Central memory CD8-positive, alpha-beta T cell (primary cell): ENCODE results near the gene CPT1C.
A peak's percentile ranks its signal among the peaks of the same experiment; 100 is the strongest.

Experiments used
- ATAC-seq: fragments of 150-1000 bp; cut with Tn5 transposase; replicated peaks from 2 replicates; pipeline ENCODE4 v1.10.0; 2022; ENCODE audit warnings: mild to moderate bottlenecking, moderate FRiP score, moderate number of reproducible peaks; ENCODE audit not compliant: poor library complexity, severe bottlenecking; ENCODE audit errors: extremely low read depth
- DNase-seq, 2 donors: peaks; one replicate each; pipeline ENCODE4 v3.0.0; 2021; ENCODE audit warnings: low spot score in 2 of 2
- H3K27ac Mint-ChIP-seq: one replicate; pipeline ENCODE4 v1.8.0; 2022; ENCODE audit warnings: low read depth, mild to moderate bottlenecking, moderate library complexity, mixed read lengths
- H3K27me3 Mint-ChIP-seq: one replicate; pipeline ENCODE4 v1.8.0; 2022; ENCODE audit warnings: mixed read lengths
- H3K36me3 Mint-ChIP-seq: one replicate; pipeline ENCODE4 v1.8.0; 2022; ENCODE audit warnings: mild to moderate bottlenecking, moderate library complexity, mixed read lengths; ENCODE audit not compliant: insufficient read depth
- H3K4me1 Mint-ChIP-seq: one replicate; pipeline ENCODE4 v1.8.0; 2022; ENCODE audit warnings: mixed read lengths
- H3K4me3 Mint-ChIP-seq: one replicate; pipeline ENCODE4 v1.8.0; 2022; ENCODE audit warnings: mild to moderate bottlenecking, moderate library complexity, mixed read lengths
- H3K9me3 Mint-ChIP-seq: one replicate; pipeline ENCODE4 v1.8.0; 2022; ENCODE audit warnings: mixed read lengths

CPT1C gene

GRCh38 chr19:49665351-49666119 is 25.4 kb upstream of the CPT1C start, which contains the start of the genes BCL2L12 and IRF3:
Gene BCL2L12, plus strand, starts transcription at chr19:49665933. Its CDS starts 760 bp downstream, at chr19:49666693.
Gene IRF3, minus strand, starts transcription at chr19:49665857. Its CDS starts 1,019 bp downstream, at chr19:49664838.
- H3K27ac Mint-ChIP-seq = peak within 1 kb of the TSS; percentile 96
- peaks cover 37% of the 10 kb centered on the region for H3K36me3 Mint-ChIP-seq
- peak within 1 kb of the TSS; percentile 99 for H3K4me3 Mint-ChIP-seq
- DNase-seq (peak; percentile 99), ATAC-seq (peak; percentile 80)
- no peaks in the 10 kb centered on the region for H3K27me3 Mint-ChIP-seq
- peaks cover 39% of the 10 kb centered on the region for H3K4me1 Mint-ChIP-seq
- H3K9me3 Mint-ChIP-seq = no peaks in the 10 kb centered on the region

GRCh38 chr19:49666120-49666444 is 24.8 kb upstream of the CPT1C start:
- Mint-ChIP-seq H3K9me3 (no peaks in the 10 kb centered on the region), H3K27me3 (no peaks in the 10 kb centered on the region), H3K4me1 (peaks cover 39% of the 10 kb centered on the region), H3K27ac (peak overlapping the region; percentile 96), H3K4me3 (peak overlapping the region; percentile 99), H3K36me3 (peaks cover 36% of the 10 kb centered on the region)
- ATAC-seq = peak; percentile 0
- no peak for DNase-seq

GRCh38 chr19:49667473-49667872 is 23.4 kb upstream of the CPT1C start:
- ATAC-seq = no peak
- peaks cover 33% of the 10 kb centered on the region for H3K36me3 Mint-ChIP-seq
- H3K4me1 Mint-ChIP-seq = peaks cover 46% of the 10 kb centered on the region
- no peaks in the 10 kb centered on the region for H3K27me3 Mint-ChIP-seq
- H3K9me3 Mint-ChIP-seq = no peaks in the 10 kb centered on the region
- peak overlapping the region; percentile 99 for H3K4me3 Mint-ChIP-seq
- no peak for DNase-seq
- no peak overlapping the region for H3K27ac Mint-ChIP-seq

- no peak overlapping the region for H3K27ac Mint-ChIP-seq
- no peak for ATAC-seq
- no peaks in the 10 kb centered on the region for H3K9me3 Mint-ChIP-seq
- DNase-seq = no peak
- H3K36me3 Mint-ChIP-seq = peaks cover 23% of the 10 kb centered on the region
- peaks cover 37% of the 10 kb centered on the region for H3K4me1 Mint-ChIP-seq
- no peak overlapping the region for H3K4me3 Mint-ChIP-seq
- no peaks in the 10 kb centered on the region for H3K27me3 Mint-ChIP-seq
These were observed 21.4 kb upstream of the CPT1C start for GRCh38 chr19:49669516-49669915.

DNA sequence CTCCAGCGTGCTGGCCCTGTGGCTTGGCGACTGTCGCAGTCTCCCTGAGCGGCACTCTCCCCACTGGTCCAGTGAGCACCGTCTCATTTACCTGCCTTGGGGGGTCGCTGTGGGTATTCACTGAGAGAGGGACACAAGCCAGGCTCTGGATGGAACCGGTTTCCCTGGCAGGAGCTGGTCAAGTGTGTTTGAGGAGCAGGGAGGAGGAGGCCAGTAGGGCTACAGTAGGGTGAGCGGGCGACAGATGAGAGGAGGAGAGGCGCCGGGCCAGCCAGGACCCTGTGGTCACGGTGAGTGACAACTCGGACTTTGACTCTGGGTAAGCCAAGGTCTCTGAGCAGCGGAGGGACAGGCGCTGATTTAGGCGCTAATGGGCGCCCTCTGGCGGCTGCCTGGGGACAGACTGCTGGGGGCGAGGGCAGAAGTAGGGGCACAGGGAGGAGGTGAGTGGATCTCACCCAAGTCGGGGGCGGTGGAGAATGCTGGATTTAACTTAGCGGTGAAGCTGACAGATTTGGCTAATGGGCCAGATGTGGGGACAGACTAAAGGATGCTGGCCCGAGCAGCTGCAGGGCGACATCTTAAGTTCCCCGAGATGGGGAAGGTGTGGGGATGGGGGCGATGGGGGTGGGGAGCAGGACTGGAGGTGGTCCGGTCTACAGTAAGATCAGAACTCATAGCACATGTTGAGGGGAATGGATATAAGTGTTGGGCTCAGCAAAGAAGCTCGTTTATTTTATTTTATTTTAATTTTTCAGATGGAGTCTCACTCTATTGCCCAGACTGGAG is 18.6 kb upstream of the CPT1C start:
- ATAC-seq (no peak), DNase-seq (peak; percentile 57 to 67)
- Mint-ChIP-seq H3K27me3 (no peaks in the 10 kb centered on the region), H3K36me3 (peaks cover 16% of the 10 kb centered on the region), H3K9me3 (no peaks in the 10 kb centered on the region), H3K4me3 (no peak overlapping the region), H3K27ac (peak overlapping the region; percentile 7), H3K4me1 (peaks cover 24% of the 10 kb centered on the region)

DNA sequence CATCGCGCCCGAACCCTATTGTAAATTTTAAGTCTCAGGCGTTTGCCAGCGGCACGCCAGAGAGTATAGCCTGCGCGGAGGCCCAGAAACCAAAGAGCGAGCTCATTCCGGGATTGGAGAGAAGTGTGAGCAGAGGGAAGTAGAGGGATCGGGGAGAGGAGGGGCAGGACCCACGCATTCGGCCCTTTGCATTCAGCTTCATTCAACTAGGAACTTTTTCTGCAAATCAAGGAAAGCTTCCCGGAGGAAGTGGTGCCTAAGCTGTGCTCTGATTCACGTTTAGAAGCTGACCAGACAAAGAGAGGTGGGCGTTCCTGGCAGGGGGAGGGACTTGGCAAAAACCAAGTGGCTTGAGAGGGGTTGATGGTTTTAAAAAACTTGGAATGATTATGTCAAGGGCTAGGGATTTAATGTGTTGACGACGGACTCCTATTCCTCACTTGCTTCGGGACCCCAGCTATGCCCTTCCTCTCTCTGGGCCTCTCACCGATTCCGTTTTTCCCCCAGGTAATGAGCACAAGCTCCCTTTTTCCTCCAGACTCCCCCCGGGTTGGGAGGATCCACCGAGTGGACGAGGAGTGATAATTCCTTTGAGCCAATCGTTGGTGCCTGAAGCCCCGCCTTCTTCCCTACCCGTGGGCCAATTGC is 14.7 kb upstream of the CPT1C start:
- no peaks in the 10 kb centered on the region for H3K27me3 Mint-ChIP-seq
- ATAC-seq = no peak
- peak overlapping the region; percentile 97 for H3K4me3 Mint-ChIP-seq
- no peaks in the 10 kb centered on the region for H3K9me3 Mint-ChIP-seq
- H3K27ac Mint-ChIP-seq = peak overlapping the region; percentile 99
- no peak for DNase-seq
- peaks cover 48% of the 10 kb centered on the region for H3K4me1 Mint-ChIP-seq
- peaks cover 21% of the 10 kb centered on the region for H3K36me3 Mint-ChIP-seq

- Mint-ChIP-seq H3K27ac (peak overlapping the region; percentile 99), H3K4me3 (peak overlapping the region; percentile 97), H3K36me3 (peaks cover 23% of the 10 kb centered on the region), H3K9me3 (no peaks in the 10 kb centered on the region), H3K27me3 (no peaks in the 10 kb centered on the region), H3K4me1 (peaks cover 48% of the 10 kb centered on the region)
- DNase-seq (peak; percentile 92 to 98), ATAC-seq (peak; percentile 75)
These were observed 14.1 kb upstream of the CPT1C start for GRCh38 chr19:49676784-49677230.

DNA sequence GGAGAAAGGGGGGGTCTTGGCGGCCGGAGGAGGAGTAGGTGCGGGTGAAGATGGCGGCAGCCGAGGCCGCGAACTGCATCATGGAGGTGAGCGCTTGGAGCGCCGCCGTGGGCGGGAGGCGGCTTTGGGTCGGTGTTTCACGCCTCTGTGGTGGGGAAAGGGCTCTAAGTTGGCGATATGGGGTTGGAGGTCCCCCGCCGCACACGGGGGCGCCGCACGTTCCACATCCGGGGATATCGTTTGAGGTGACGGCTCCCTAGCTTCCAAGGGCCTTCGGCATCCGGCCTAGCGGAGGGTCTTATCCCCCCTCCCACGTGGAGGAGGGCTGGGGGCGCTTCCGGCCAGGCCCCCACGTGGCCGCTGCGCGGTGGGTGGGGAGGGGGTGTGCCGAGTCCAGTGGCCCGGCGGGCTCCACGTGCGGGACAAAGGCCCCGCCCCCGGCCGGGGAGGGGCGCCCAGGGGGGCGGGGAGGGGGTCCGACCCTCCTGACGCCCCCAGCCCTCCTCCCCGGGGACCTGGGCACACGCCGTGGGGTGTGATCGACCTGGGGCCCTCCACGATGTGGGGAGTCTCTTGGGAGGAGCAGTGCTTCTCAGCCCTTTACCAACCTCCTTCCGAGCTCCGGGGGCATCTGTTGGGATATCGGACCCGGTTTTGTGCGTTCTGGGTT is 13.6 kb upstream of the CPT1C start, which contains the start of gene PRMT1:
TSS of gene PRMT1 (plus strand) at position 41 of the 670 bp plus-strand sequence. CDS start at position 51, 10 bp downstream.
- Mint-ChIP-seq H3K27me3 (no peaks in the 10 kb centered on the region), H3K4me3 (peak within 1 kb of the TSS; percentile 97), H3K9me3 (no peaks in the 10 kb centered on the region), H3K27ac (peak within 1 kb of the TSS; percentile 99), H3K4me1 (peaks cover 42% of the 10 kb centered on the region), H3K36me3 (peaks cover 26% of the 10 kb centered on the region)
- ATAC-seq = peak; percentile 47
- DNase-seq = no peak

- peak overlapping the region; percentile 97 for H3K4me3 Mint-ChIP-seq
- peak; percentile 73 to 75 for DNase-seq
- H3K36me3 Mint-ChIP-seq = peaks cover 31% of the 10 kb centered on the region
- no peaks in the 10 kb centered on the region for H3K9me3 Mint-ChIP-seq
- peak overlapping the region; percentile 99 for H3K27ac Mint-ChIP-seq
- no peaks in the 10 kb centered on the region for H3K27me3 Mint-ChIP-seq
- ATAC-seq = peak; percentile 38
- H3K4me1 Mint-ChIP-seq = peaks cover 39% of the 10 kb centered on the region
These were observed 12.8 kb upstream of the CPT1C start for GRCh38 chr19:49677901-49678674.

DNA sequence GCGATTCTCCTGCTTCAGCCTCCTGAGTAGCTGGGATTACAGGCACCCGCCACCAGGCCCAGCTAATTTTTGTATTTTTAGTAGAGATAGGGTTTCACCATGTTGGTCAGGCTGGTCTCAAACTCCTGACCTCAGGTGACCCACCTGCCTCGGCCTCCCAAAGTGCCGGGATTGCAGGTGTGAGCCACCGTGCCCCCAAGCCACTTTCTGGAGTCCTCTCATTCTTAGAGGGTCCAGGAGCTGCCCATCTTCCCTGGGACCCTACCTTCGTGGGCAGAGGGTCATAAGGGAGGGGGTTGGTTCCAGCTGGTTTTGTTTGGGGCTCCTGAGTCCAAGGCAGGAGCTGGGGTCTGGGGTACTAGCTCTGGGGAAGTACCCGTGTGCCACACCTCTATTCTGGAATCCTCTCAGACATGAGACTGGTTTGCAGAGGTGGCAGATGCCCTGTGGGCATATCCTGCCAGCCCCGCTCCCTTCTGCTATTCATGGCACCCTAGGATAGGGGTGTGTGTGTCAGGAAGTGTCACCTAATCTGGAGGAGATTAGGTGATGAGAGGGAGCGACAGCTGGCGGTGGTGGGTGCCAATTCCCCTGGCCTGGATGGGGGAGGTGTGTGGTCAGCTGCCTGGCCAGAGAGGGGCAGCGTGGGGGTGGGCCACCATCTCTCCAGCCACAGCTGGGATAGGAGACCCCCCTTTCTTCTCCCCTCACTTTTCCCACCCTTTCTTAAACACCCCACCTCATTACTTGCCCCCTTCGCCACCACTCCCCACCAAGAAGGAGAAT is 11.7 kb upstream of the CPT1C start:
- Mint-ChIP-seq H3K4me3 (peak overlapping the region; percentile 97), H3K9me3 (no peaks in the 10 kb centered on the region), H3K36me3 (peaks cover 38% of the 10 kb centered on the region), H3K27me3 (no peaks in the 10 kb centered on the region), H3K4me1 (peaks cover 43% of the 10 kb centered on the region), H3K27ac (peak overlapping the region; percentile 99)
- ATAC-seq = no peak
- DNase-seq = no peak
